ENCODE results near the gene CRTC1.

Gene CRTC1

DNA sequence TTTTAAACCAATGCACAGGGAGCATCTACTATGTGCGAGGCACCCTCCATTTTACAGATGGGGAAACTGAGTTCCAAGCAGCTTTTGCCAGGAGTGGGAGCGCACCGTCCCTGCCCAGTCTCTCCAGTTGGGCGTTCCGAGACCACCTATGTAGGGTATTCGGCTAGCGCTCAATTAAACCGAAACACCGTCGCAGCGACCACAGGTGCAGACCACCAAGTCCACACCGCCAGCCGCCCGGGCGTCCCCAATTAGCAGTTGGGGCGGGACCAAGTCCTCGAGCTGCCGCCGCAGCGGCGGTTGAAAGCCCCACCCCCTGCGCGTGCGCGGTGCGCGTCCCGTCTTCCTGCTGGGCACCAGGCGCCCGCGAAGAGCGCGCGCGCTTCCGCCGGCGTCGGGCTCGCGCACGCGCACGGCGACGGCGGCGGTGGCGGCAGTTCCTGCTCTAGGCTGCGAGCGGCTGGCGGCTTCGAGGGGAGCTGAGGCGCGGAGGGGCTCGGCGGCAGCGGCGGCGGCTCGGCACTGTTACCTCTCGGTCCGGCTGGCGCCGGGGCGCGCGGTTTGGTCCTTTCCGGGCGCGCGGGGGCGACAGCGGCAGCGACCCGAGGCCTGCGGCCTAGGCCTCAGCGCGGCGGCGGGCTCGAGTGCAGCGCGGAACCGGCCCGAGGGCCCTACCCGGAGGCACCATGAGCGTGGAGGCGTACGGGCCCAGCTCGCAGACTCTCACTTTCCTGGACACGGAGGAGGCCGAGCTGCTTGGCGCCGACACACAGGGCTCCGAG, 148.2 kb downstream of the CRTC1 start, which contains the start of gene UPF1:
Gene UPF1, plus strand, starts transcription at position 436 of the 782 bp plus-strand sequence. Its CDS starts 251 bp downstream, at position 687.
- TF ChIP-seq TARDBP (IDR thresholded peaks at IDR 0.05) (no peak), LEF1 (IDR thresholded peaks at IDR 0.05; ENCODE audit: borderline replicate concordance) (peak; percentile 79; the same call in 1 of the 2 replicates)
- DNase-seq (ENCODE audit: extremely low spot score) = peak; percentile 97
- ChIA-PET POLR2A (interaction anchor here (0.6 to 3.9 kb wide), 18 partner anchors 8 to 548 kb away, joined by 3 to 42 read pairs (median 4); partner anchors contain the start of genes COMP, COPE, DDX49 and REX1BD), CTCF (interaction anchor here (0.6 to 2.1 kb wide), 4 partner anchors 10 to 98 kb away, joined by 4 to 6 read pairs (median 4); no protein-coding TSS in a partner anchor)
